ENCODE data around the gene PAMR1.
"Not testable (repeated sequence)": the region's sequence is repeated elsewhere in the genome, so short reads cannot be mapped to it uniquely, and the experiment has no call there.

Gene PAMR1

GRCh38 chr11:35525501-35526175 lies at the start of gene PAMR1:
PAMR1 (minus strand) TSS chr11:35525616; CDS start chr11:35525585, 31 bp downstream.
- no peak for DNase-seq

- DNase-seq: no peak
These were observed 46.3 kb upstream of the PAMR1 start for GRCh38 chr11:35571696-35572095.

GRCh38 chr11:35567737-35568465 lies 42.5 kb upstream of the PAMR1 start:
- DNase-seq: no peak

- no peak for DNase-seq
These were observed 41.5 kb upstream of the PAMR1 start for GRCh38 chr11:35566885-35567284.

GRCh38 chr11:35566181-35566580 lies 40.8 kb upstream of the PAMR1 start:
- DNase-seq: no peak

- DNase-seq: no peak
These were observed 38.8 kb upstream of the PAMR1 start for GRCh38 chr11:35564245-35564595.

GRCh38 chr11:35563484-35564244 lies 38.2 kb upstream of the PAMR1 start:
- no peak for DNase-seq

- no peak for DNase-seq
These were observed 34.5 kb upstream of the PAMR1 start for GRCh38 chr11:35559949-35560348.

GRCh38 chr11:35558513-35558912 lies 33.1 kb upstream of the PAMR1 start:
- no peak for DNase-seq

GRCh38 chr11:35555488-35555887 lies 30.1 kb upstream of the PAMR1 start:
- no peak for DNase-seq

GRCh38 chr11:35554491-35555437 lies 29.3 kb upstream of the PAMR1 start:
- DNase-seq: no peak

GRCh38 chr11:35553831-35554230 lies 28.4 kb upstream of the PAMR1 start:
- DNase-seq: no peak

GRCh38 chr11:35553021-35553420 lies 27.6 kb upstream of the PAMR1 start:
- DNase-seq: no peak

GRCh38 chr11:35552616-35553015 lies 27.2 kb upstream of the PAMR1 start:
- no peak for DNase-seq

- no peak for DNase-seq
These were observed 25.1 kb upstream of the PAMR1 start for GRCh38 chr11:35550374-35551036.

- DNase-seq: no peak
These were observed 24.4 kb upstream of the PAMR1 start for GRCh38 chr11:35549787-35550186.

GRCh38 chr11:35548925-35549561 lies 23.6 kb upstream of the PAMR1 start:
- no peak for DNase-seq

GRCh38 chr11:35547995-35548394 lies 22.6 kb upstream of the PAMR1 start:
- not testable (repeated sequence) for DNase-seq

GRCh38 chr11:35546317-35546716 lies 20.9 kb upstream of the PAMR1 start:
- DNase-seq: no peak

GRCh38 chr11:35545391-35546003 lies 20.1 kb upstream of the PAMR1 start:
- no peak for DNase-seq

GRCh38 chr11:35543481-35543880 lies 18.1 kb upstream of the PAMR1 start:
- DNase-seq: no peak

Data from CD4-positive, alpha-beta T cell treated with Interferon gamma for 1 hour (primary cell).